RWPE2 (cell line): ENCODE results near the gene KCNAB2.

Experiments
- ATAC-seq: fragments of 200-7000 bp; cut with Tn5 transposase; 3 replicates; pipeline ENCODE4 v1.9.1; 2021; ENCODE audit warnings: low read depth
- DNase-seq: peaks from one replicate; pipeline ENCODE4 v3.0.0-alpha.2; 2020; ENCODE audit warnings: low spot score
- H3K27ac ChIP-seq: fragments of 450-650 bp; 2 replicates; pipeline ENCODE4 v1.5.1; 2017; ENCODE audit warnings: mild to moderate bottlenecking; ENCODE audit not compliant: poor library complexity, severe bottlenecking
- H3K27me3 ChIP-seq: fragments of 250-450 bp; sonication (Bioruptor Pico); 2 replicates; pipeline ENCODE4 v1.5.1; 2021; ENCODE audit warnings: mild to moderate bottlenecking, moderate library complexity; ENCODE audit not compliant: insufficient read depth, poor library complexity, severe bottlenecking
- H3K36me3 ChIP-seq: fragments of 250-450 bp; sonication (Bioruptor Pico); 2 replicates; pipeline ENCODE4 v1.5.1; 2020; ENCODE audit warnings: low read depth, mild to moderate bottlenecking, moderate library complexity
- H3K4me1 ChIP-seq: fragments of 250-450 bp; sonication (Bioruptor Pico); 2 replicates; pipeline ENCODE4 v1.5.1; 2021; ENCODE audit warnings: mild to moderate bottlenecking, moderate library complexity; ENCODE audit not compliant: insufficient read depth, poor library complexity, severe bottlenecking
- H3K4me3 ChIP-seq: fragments of 250-450 bp; sonication (Bioruptor Pico); 2 replicates; pipeline ENCODE4 v1.5.1; 2021; ENCODE audit warnings: mild to moderate bottlenecking, moderate library complexity; ENCODE audit not compliant: severe bottlenecking
- H3K9me3 ChIP-seq: fragments of 250-450 bp; sonication (Bioruptor Pico); 2 replicates; pipeline ENCODE4 v1.5.1; 2021; ENCODE audit warnings: mild to moderate bottlenecking, moderate library complexity; ENCODE audit not compliant: severe bottlenecking
- TF ChIP-seq, protein P1 (sequence below): fragments of 450-650 bp; IDR thresholded peaks from one replicate; pipeline ENCODE4 v1.5.1; 2017; ENCODE audit warnings: mild to moderate bottlenecking, moderate library complexity; ENCODE audit not compliant: poor library complexity, severe bottlenecking

KCNAB2 gene

DNA sequence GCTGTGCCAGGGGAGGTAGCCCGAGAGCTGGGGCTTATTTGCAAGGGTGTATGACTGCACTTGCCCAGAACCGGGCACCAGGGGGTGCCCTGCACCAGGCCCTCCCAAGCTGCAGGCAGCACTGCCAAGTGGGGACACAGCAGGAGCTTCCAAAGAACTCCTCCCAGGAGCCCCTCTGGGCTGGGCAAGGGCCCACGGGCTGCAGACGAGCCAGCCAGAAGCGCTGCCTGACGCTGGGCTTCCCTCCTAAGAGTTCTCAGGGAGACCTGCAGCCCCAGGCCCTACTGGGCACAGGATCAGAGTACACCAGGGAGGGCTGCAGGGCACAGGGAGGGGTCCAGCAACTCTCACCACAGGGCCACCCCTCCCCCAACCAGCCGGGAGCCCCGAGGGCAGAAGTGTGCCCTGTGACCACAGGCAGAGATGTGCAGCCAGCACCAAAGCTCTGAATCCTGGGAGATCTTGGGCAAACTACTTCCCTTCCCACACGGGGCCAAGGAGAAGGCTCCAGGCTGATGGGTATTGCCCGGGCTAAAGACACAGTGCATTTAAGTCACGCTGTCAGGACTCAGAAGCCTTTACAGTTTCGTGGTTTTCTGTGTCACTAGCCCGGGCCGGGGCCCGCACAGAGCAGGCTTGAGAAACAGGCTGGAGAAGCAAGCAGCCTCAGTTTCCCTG, 63.4 kb downstream of the KCNAB2 start:
- ATAC-seq (peak; percentile 90), DNase-seq (no peak)

DNA sequence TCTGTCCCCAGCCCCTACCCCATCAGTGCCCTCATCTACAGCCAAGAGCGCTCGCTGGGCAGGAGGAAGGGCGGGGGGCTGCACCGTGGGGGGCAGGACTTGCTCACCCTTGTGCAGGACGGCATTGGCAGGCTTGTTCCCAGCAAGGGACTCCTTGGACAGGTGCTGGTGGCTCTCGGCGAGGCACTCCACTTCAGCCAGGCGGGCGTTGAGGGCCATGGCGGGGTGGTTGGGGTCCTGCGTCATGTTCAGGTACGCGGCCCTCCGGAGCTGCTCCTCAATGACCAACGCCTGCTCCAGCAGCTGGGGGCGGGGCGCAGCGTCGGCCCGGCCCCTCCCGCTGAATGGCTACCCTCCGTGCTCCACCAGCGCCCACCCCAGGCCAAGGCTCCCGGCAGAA, 64.0 kb downstream of the KCNAB2 start:
- no peaks in the 10 kb centered on the region for H3K36me3 ChIP-seq
- TF ChIP-seq, protein P1, sequence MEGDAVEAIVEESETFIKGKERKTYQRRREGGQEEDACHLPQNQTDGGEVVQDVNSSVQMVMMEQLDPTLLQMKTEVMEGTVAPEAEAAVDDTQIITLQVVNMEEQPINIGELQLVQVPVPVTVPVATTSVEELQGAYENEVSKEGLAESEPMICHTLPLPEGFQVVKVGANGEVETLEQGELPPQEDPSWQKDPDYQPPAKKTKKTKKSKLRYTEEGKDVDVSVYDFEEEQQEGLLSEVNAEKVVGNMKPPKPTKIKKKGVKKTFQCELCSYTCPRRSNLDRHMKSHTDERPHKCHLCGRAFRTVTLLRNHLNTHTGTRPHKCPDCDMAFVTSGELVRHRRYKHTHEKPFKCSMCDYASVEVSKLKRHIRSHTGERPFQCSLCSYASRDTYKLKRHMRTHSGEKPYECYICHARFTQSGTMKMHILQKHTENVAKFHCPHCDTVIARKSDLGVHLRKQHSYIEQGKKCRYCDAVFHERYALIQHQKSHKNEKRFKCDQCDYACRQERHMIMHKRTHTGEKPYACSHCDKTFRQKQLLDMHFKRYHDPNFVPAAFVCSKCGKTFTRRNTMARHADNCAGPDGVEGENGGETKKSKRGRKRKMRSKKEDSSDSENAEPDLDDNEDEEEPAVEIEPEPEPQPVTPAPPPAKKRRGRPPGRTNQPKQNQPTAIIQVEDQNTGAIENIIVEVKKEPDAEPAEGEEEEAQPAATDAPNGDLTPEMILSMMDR, result no peak
- H3K4me1 ChIP-seq, result no peaks in the 10 kb centered on the region
- ATAC-seq (no peak), DNase-seq (no peak)
- H3K27me3 ChIP-seq, result no peaks in the 10 kb centered on the region
- H3K4me3 ChIP-seq, result no peak overlapping the region
- no peaks in the 10 kb centered on the region for H3K9me3 ChIP-seq
- H3K27ac ChIP-seq, result no peak overlapping the region

More for the DNA sequence above, 63.4 kb downstream of the KCNAB2 start:
- Histone ChIP-seq H3K9me3 (no peaks in the 10 kb centered on the region), H3K27ac (no peak overlapping the region), H3K4me1 (no peaks in the 10 kb centered on the region), H3K27me3 (no peaks in the 10 kb centered on the region), H3K4me3 (no peak overlapping the region), H3K36me3 (no peaks in the 10 kb centered on the region)
- TF ChIP-seq, protein P1, result peak; percentile 71

DNA sequence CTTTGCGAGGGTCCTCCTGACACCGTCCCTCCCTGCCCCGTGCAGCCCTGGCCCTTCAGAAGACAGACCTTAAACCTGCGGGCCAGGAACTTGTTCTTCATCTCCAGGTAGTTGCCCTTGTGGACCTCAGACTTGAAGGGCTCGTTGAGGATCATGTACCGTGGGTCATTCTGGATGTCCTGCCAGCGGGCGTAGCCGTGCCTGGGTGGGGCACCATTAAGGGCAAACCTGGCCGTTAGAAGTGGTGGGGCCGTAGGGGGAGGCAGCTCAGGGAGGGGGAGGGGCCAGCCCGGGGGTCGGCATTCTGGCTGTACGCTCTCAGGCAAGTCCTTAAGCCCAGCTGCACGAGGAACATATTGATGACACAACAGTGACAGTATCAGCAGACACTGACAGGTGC, 64.6 kb downstream of the KCNAB2 start:
- H3K36me3 ChIP-seq, result no peaks in the 10 kb centered on the region
- H3K27me3 ChIP-seq, result no peaks in the 10 kb centered on the region
- TF ChIP-seq, protein P1, result no peak
- H3K9me3 ChIP-seq, result no peaks in the 10 kb centered on the region
- ATAC-seq (no peak), DNase-seq (no peak)
- no peaks in the 10 kb centered on the region for H3K4me1 ChIP-seq
- no peak overlapping the region for H3K4me3 ChIP-seq
- no peak overlapping the region for H3K27ac ChIP-seq

DNA sequence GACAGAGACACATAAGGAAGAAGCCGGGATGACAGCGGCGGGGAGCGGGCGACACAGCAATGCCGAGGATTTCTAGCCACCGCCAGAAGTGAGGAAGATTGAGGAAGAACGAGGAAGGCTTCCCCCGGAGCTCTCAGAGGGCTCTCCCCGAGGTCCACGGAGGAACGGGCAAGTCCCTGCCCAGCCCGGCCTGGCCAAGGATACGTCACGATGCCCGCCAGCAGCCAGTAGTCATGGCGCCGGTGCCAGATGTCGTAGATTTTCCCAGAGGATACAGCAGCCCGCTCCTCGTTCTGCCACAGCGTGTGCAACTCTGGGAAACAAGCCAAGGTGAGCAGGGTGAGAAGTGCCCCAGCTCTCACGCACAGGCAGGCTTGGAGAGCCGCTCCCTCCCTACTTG, 65.9 kb downstream of the KCNAB2 start:
- Histone ChIP-seq H3K27ac (no peak overlapping the region), H3K9me3 (no peaks in the 10 kb centered on the region), H3K4me1 (no peaks in the 10 kb centered on the region), H3K4me3 (no peak overlapping the region), H3K36me3 (no peaks in the 10 kb centered on the region), H3K27me3 (no peaks in the 10 kb centered on the region)
- peak; percentile 16; the same call in 1 of the 3 replicates for ATAC-seq
- DNase-seq, result no peak
- TF ChIP-seq, protein P1, result no peak

DNA sequence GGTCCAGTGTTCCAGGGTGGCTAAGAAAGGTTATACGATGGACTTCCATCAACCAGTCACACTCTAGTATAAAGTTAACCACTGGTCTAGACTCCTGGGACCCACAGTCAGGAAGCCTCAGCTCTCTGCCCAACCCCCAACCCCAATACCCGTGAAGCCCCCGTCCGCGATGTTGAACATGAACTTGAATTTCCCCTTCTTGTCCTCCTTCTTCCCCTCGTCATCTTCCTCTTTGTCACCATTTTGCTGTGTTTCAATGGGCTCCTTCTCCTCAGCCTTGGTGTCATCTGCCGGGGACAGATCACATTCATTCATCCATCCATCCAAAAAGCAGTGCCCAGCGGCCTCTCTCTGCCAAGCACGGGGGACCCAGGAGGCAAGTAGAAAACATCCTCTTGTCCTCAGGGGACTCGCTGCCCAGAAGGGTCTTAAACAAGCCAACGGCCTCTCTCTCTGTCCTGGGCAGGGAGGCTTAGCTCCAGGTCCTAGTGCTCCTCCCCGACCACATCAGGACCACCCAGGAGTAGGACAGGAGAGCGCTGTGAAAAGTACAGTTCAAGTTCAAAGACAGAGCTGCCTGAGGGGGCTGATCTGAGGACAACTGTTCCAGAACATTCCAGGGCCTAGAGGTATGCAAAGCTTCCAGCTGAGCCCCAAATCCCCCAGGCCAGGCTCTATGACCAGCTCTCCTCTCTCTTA, 66.5 kb downstream of the KCNAB2 start:
- no peak overlapping the region for H3K4me3 ChIP-seq
- peaks cover 5% of the 10 kb centered on the region for H3K9me3 ChIP-seq
- TF ChIP-seq, protein P1, result no peak
- H3K27ac ChIP-seq, result no peak overlapping the region
- no peak for ATAC-seq
- no peaks in the 10 kb centered on the region for H3K27me3 ChIP-seq
- no peaks in the 10 kb centered on the region for H3K36me3 ChIP-seq
- no peaks in the 10 kb centered on the region for H3K4me1 ChIP-seq
- DNase-seq, result no peak
